ENCODE results near the gene ABCA1. TPM values are rescaled to one million over a fixed set of nuclear protein-coding genes. Genes with fewer than 3 reads are reported as not detected.

Gene ABCA1
- total RNA-seq, 4 donors from 2014 or later, result 59.2 to 84.1 (median 80.5) TPM

DNA sequence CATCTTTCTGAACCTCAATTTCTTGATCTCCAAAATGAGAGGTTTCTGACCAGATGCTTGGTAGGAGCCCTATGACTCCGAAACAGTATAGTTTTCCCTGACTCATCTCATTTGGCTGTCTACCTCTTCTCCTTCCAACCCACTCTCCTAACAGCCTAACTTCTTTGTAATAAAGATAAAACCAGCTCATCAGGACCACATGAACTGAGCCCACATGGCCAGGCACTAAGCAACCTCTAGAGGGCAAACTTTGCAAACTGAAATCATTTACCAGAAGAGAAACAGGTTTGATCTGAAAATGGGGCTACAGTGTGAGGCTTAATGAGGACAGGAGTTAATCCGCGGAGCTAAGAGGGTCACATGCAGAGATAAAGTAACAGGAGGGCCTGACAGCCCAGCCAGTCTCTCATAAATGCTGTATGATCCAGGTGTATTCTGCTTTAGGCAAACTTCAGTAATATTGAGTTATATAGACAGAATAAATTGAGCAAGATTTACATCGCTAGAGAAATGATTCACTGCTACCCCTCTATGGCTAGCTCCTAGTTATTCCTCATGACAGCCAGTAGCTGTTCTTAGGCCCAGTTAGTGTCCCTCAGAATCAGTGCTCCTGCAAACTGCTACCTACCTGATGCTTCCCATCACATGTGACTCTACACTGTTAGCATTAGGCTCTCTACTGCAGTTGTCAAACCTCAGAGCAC, 64.6 kb downstream of the ABCA1 start:
- peak; percentile 23 to 59 for DNase-seq (ENCODE audit: low spot score in 2 of 2)
- WGBS, 2 donors, result 36 to 42% methylated on average over 4 of the region's 4 CpGs
- peaks cover 0 to 67% (median 33%) of the 10 kb centered on the region in 4 donors for H3K4me1 ChIP-seq
- H3K36me3 ChIP-seq, result peaks cover 0 to 44% (median 0%) of the 10 kb centered on the region in 3 donors
- no peaks in the 10 kb centered on the region for H3K27me3 ChIP-seq
- no peak overlapping the region for H3K4me3 ChIP-seq
- no peaks in the 10 kb centered on the region for H3K9me3 ChIP-seq
- peak overlapping the region in 2 of 4 donors; percentile 25 to 53 for H3K27ac ChIP-seq
- no peak for TF ChIP-seq EP300 (IDR thresholded peaks at IDR 0.05)
- TF ChIP-seq, protein P1, sequence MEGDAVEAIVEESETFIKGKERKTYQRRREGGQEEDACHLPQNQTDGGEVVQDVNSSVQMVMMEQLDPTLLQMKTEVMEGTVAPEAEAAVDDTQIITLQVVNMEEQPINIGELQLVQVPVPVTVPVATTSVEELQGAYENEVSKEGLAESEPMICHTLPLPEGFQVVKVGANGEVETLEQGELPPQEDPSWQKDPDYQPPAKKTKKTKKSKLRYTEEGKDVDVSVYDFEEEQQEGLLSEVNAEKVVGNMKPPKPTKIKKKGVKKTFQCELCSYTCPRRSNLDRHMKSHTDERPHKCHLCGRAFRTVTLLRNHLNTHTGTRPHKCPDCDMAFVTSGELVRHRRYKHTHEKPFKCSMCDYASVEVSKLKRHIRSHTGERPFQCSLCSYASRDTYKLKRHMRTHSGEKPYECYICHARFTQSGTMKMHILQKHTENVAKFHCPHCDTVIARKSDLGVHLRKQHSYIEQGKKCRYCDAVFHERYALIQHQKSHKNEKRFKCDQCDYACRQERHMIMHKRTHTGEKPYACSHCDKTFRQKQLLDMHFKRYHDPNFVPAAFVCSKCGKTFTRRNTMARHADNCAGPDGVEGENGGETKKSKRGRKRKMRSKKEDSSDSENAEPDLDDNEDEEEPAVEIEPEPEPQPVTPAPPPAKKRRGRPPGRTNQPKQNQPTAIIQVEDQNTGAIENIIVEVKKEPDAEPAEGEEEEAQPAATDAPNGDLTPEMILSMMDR (IDR thresholded peaks at IDR 0.05), result peak; percentile 57 to 68 (median 66)

DNA sequence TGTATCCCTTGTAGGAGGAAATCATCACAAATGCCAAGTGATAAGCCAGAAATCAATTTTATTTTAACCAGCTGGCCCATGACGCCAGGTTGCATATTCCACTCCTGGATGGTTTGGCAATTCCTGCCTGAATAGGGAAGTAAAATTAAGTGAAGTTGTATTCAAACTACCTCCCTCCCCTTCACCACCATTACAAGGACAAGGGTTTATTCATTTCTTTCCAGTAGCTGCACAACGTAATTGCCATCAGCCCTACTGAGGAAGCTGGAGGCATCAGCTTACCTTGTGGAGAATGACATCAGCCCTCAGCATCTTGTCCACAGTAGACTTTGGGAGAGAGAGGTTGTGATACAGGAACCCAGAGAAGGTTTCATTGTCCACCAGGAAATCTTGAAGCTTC, 66.6 kb downstream of the ABCA1 start:
- H3K4me1 ChIP-seq, result peaks cover 0 to 82% (median 45%) of the 10 kb centered on the region in 4 donors
- no peak for TF ChIP-seq POLR2A (IDR thresholded peaks at IDR 0.05)
- no peak for TF ChIP-seq EP300 (IDR thresholded peaks at IDR 0.05)

DNA sequence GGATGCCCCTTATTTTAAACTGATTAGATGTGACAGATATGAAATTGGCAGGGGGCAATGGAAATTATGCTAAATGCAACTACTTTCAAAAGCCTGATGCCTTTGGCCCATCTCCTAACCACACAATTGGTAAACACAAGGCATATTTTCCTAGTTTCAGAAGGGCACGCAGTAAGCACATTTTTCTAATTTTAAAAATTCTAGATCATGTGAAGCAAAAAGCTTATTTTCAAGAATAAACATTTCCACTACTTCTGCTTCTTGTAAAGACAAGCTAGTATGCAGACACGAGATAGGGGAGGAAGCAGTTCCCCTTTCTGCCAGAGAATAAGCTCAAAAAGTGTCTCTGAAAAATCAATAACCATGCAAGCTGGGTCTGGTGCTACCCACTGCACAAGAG, 67.7 kb downstream of the ABCA1 start:
- 21 to 22% methylated on average over 2 of the region's 2 CpGs for WGBS, 2 donors
- Histone ChIP-seq H3K27me3 (no peaks in the 10 kb centered on the region), H3K27ac (peak overlapping the region in 3 of 4 donors; percentile 15 to 79 (median 48)), H3K36me3 (peaks cover 0 to 46% (median 0%) of the 10 kb centered on the region in 3 donors), H3K4me1 (peaks cover 0 to 84% (median 48%) of the 10 kb centered on the region in 4 donors), H3K9me3 (no peaks in the 10 kb centered on the region), H3K4me3 (no peak overlapping the region)
- peak; percentile 66 to 90 for TF ChIP-seq EP300 (IDR thresholded peaks at IDR 0.05)
- TF ChIP-seq, protein P1 (IDR thresholded peaks at IDR 0.05), result no peak
- no peak for DNase-seq (ENCODE audit: low spot score in 2 of 2)

More for the DNA sequence above, 66.6 kb downstream of the ABCA1 start:
- Histone ChIP-seq H3K27me3 (no peaks in the 10 kb centered on the region), H3K4me3 (no peak overlapping the region), H3K9me3 (no peaks in the 10 kb centered on the region), H3K36me3 (peaks cover 0 to 44% (median 0%) of the 10 kb centered on the region in 3 donors), H3K27ac (peak overlapping the region in 1 of 4 donors; percentile 31)
- WGBS, 2 donors, result 69% methylated on average over 2 of the region's 2 CpGs
- no peak for DNase-seq (ENCODE audit: low spot score in 2 of 2)

DNA sequence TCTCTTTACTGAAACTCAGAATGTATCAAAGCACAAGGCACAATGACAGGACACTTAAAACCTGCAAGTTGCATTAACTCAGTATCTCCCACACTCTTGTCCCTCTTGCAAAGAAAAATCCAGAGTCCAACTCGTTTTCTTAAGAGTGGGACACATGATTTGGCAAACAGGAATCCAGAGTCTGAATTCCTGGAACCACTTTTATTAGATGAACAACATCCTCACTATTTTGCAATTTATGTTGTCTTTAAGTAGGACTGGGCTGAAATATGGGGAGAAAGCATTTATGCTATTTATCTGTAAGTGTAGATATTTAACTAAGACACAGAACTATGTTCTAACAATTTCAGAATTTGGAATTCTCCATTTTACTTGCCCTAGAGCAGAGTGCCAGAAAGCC, 69.1 kb downstream of the ABCA1 start:
- Histone ChIP-seq H3K36me3 (peaks cover 0 to 60% (median 0%) of the 10 kb centered on the region in 3 donors), H3K4me1 (peaks cover 0 to 70% (median 39%) of the 10 kb centered on the region in 4 donors)
- WGBS, 2 donors, result 25 to 35% methylated on average over 1 of the region's 1 CpG

DNA sequence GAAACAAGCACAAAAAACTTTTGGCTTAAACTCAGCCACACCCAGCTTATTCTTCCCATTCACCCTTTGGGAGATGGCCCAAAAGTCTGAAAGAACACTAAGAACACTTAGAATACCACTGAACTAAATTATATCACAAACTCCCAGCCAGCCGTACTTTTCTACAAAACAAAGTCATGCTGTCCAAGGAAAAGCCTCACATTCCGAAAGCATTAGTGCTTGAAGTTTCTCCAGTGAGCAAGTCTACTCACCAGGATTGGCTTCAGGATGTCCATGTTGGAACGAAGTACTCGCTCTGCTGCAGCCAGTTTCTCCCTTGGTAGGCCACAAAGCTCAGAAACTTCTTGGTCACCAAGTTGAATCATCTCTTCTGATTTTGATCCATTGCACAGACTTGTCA, 69.7 kb downstream of the ABCA1 start:
- TF ChIP-seq EP300 (IDR thresholded peaks at IDR 0.05), result peak in 1 of 2 donors; percentile 34
- TF ChIP-seq, protein P1 (IDR thresholded peaks at IDR 0.05), result no peak
- no peaks in the 10 kb centered on the region for H3K9me3 ChIP-seq
- peaks cover 0 to 61% (median 0%) of the 10 kb centered on the region in 3 donors for H3K36me3 ChIP-seq
- 46 to 62% methylated on average over 4 of the region's 4 CpGs for WGBS, 2 donors
- H3K4me3 ChIP-seq, result no peak overlapping the region
- DNase-seq (ENCODE audit: low spot score in 2 of 2), result no peak
- no peaks in the 10 kb centered on the region for H3K27me3 ChIP-seq
- peak overlapping the region in 2 of 4 donors; percentile 39 to 46 for H3K27ac ChIP-seq
- H3K4me1 ChIP-seq, result peaks cover 0 to 64% (median 34%) of the 10 kb centered on the region in 4 donors

More for the DNA sequence above, 69.1 kb downstream of the ABCA1 start:
- Histone ChIP-seq H3K9me3 (no peaks in the 10 kb centered on the region), H3K27me3 (no peaks in the 10 kb centered on the region), H3K27ac (peak overlapping the region in 1 of 4 donors; percentile 79), H3K4me3 (no peak overlapping the region)
- TF ChIP-seq, protein P1 (IDR thresholded peaks at IDR 0.05), result no peak
- no peak for DNase-seq (ENCODE audit: low spot score in 2 of 2)
